Left cardiac atrium (tissue), 4 donors: ENCODE results near the gene CCK. TPM values are rescaled to one million over a fixed set of nuclear protein-coding genes. Genes with fewer than 3 reads are reported as not detected.
"Not testable (repeated sequence)": the region's sequence is repeated elsewhere in the genome, so short reads cannot be mapped to it uniquely, and the experiment has no call there.

Experiments
- ATAC-seq, 2 donors: fragments of 200-7000 bp; cut with Tn5 transposase; one replicate each; pipeline ENCODE4 v1.9.1; 2020; ENCODE audit warnings: mild to moderate bottlenecking in 2 of 2, moderate library complexity in 2 of 2
- DNase-seq: peaks from one replicate; pipeline ENCODE4 v3.0.0-alpha.2; 2020
- intact Hi-C, 2 donors: fragments of 100-400 bp; cut with DNase I; formaldehyde crosslinking; loops; one replicate each; pipeline versions ENCODE4 v1.14.1 to v1.15.1; 2022 to 2023
- long read RNA-seq: library from polyadenylated mRNA; unstranded; transcript quantifications from one replicate; pipeline ENCODE4 v2.0.0, GENCODE V29; 2021
- total RNA-seq, 2 donors: library from RNA; stranded (reverse); fragmentation: NEBNext Ultra II Directional; extraction: Animal tissue kit (Norgen Biotek cat#: 25700); gene quantifications; one replicate each; pipeline ENCODE4 v1.2.1, GENCODE V29; 2021
- donor health status: DM: no; HTN: yes; CAD: no.
- donor health status: DM: no; HTN: yes; CAD: no; lungs with severe emphysema.
- donor health status: DM: yes; HTN: yes; CAD: no.
- donor health status: Dilated cardiomyopathy.

CCK gene, protein sequence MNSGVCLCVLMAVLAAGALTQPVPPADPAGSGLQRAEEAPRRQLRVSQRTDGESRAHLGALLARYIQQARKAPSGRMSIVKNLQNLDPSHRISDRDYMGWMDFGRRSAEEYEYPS
- not detected for total RNA-seq
- long read RNA-seq, result 0 reads

DNA sequence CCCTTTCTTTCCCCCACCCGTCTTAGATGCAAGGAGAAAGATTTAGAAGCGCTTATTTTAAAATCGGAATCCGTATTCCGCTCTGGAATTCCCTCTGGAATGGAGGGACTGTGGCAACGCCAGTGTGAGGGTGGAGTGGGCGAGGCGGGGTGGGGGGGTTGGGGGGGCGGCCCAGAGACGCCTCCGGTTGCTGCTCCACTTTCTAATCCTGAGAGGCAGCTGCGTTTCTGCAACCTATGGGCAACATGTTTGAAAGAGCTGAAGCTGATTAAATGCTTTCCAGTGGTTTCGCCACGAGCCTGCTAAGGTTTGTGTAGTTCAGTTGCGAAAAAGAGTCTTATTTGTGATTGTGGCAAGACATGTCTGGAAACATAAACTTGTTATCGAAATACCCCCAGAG, at the start of gene CCK:
TSS of gene CCK (minus strand) at position 101 of the 400 bp plus-strand sequence. CDS start 2,555 bp downstream, outside the sequence.
- no peak for ATAC-seq
- intact Hi-C loops, result no loop called here
- no peak for DNase-seq

DNA sequence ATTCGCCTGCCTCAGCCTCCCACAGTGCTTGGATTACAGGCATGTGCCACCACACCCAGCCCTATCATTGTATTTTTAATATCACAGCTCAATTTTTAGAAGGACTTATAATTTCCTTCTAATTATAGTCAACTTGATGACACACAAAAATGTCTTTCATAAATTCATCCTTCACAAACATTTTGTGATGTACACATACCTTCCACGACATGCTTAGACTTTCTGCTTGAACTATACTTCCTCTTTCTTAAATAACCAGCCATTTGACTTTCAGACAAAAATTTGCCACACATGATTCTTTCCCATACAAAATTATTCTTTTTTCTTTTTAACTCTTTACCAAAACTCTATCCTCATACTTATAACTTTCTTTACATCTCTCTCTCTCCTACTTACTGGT, 48.4 kb upstream of the CCK start:
- intact Hi-C loops, result no loop called here

DNA sequence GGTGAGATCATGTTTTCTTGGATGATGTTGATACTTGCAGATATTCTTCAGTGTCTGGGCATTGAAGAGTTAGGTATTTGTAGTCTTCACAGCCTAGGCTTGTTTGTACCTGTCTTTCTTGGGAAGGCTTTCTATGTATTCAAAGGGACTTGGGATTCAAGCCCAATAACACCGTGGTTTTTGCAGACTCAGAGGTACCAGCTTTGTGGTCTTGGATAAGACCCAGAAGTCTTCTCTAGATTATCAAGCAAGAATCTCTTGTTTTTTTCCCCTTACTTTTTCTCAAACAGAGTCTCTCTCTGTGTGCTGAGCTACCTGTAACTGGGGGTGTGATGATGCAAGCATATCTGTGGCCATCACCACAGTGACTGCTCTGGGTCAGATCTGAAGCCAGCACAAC, 42.7 kb upstream of the CCK start:
- ATAC-seq, result no peak
- intact Hi-C loops, result no loop called here
- no peak for DNase-seq

More for the DNA sequence above, 48.4 kb upstream of the CCK start:
- DNase-seq (no peak), ATAC-seq (no peak)

DNA sequence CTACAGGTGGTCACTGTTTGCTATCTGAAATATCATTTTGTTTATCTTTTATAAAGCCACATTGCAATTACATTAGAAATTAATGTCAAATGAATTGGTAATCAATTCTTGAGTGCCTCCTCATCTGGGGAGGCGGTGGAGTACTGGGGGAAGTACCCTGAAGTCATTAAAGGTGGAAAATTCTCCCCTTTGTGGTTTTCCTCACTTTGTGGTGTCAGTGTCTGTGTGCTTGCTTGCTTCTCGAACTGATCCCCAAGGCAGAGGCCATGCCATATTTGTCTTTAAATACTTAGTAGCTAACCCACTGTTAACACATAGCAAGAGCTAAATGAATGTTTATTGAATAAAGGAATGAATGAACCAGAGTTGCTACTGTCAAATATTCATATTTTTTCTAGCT, 40.5 kb upstream of the CCK start:
- no peak for ATAC-seq
- intact Hi-C loops, result no loop called here
- no peak for DNase-seq

GRCh38 chr3:42302924-42303634, 37.1 kb upstream of the CCK start:
- ATAC-seq, result no peak
- intact Hi-C loops, result no loop called here
- DNase-seq, result no peak

DNA sequence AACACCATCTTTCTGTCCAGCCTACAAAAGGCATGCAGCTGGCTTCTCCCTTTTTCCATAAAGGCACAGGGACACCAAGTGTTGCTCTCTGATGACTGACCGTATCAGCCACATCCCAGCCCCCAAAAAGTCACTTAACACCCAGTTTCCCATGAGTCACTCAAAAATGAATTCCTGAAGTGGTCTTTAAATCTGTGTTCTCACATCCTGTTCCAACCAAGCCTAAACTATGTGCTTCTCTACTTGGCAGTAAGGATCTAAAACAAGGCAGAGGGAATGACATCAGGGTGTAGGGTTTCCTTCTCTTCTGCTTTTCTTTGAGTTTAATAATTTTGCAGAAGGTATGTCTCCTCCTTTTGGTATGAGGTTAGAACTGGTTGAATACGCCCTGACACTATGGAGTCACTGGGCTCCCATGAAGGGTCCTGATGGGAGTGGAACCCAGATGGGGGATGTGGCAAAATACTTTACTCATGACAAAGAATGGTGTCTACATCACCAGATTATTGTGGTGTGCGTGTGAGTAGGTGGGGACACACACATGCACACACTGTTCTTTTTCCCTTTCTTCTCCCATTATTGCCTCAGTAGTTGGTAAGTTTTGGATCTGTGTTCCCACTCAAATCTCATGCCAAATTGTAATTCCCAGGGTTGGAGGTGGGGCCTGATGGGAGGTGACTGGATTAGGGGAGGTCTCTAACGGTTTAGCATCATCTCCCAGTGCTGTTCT, 35.6 kb upstream of the CCK start:
- DNase-seq, result no peak
- intact Hi-C loops, result no loop called here
- ATAC-seq, result no peak

- ATAC-seq (no peak), DNase-seq (no peak)
- intact Hi-C loops, result no loop called here
Measured at GRCh38 chr3:42300778-42301177, 34.8 kb upstream of the CCK start.

GRCh38 chr3:42300013-42300412, 34.0 kb upstream of the CCK start:
- DNase-seq, result no peak
- intact Hi-C loops, result no loop called here
- ATAC-seq, result no peak

GRCh38 chr3:42298259-42298658, 32.3 kb upstream of the CCK start:
- DNase-seq, result no peak
- intact Hi-C loops, result no loop called here
- ATAC-seq, result no peak

DNA sequence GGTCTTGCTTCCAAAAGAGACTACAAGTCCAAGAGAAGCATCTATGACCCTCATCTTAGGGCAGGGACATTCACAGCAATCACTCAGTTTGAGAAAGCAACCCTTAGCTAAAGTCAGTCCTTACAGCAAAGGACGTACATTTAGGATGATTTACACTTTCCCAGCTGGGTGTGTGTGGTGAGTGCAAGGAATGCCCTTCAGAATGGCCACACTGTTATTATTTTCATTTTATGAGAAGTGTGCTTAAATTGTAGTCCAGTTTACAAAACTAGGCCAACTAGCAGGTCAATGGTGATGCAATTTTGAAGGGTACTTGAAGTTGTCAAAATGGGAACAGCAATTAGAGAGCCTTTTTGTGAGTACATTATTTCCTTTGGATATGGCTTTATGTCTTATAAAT, 26.0 kb upstream of the CCK start:
- DNase-seq (no peak), ATAC-seq (no peak)
- intact Hi-C loops, result no loop called here

DNA sequence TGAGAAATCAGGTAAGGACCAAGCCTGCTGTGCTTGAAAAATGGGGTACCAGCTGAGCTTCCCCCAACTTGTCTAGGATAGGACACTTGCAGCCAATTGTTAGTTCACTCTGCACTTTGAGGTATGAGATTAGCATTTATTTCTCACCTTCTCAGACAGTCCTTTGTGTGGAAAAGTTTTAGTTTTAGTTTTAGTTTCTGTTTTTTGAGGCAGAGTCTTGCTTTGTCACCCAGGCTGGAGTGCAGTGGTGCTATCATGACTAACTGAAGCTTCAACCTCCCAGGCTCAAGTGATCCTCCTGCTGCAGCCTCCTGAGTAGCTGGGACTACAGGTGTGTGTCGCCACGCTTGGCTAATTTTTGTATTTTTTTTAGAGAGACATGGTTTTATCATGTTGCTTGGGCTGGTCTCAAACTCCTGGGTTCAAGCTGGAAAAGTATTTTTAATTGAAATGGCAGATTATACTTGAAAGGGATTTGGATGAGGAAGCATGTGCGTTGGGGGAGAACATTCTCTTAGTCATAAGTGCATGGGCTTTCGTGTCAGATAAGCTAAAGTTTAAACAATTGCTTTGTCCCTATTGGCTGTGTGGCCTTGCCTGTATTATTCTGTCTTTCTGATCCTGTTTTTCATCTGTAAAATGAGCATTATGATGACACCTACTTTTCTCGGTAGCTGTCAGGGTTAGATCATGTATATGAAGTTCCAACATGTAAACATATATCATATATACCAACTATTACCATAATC, 25.2 kb upstream of the CCK start:
- intact Hi-C loops, result no loop called here
- ATAC-seq, result no peak
- DNase-seq, result no peak

GRCh38 chr3:42289026-42289425, 23.0 kb upstream of the CCK start:
- DNase-seq (no peak), ATAC-seq (no peak)
- intact Hi-C loops, result no loop called here

DNA sequence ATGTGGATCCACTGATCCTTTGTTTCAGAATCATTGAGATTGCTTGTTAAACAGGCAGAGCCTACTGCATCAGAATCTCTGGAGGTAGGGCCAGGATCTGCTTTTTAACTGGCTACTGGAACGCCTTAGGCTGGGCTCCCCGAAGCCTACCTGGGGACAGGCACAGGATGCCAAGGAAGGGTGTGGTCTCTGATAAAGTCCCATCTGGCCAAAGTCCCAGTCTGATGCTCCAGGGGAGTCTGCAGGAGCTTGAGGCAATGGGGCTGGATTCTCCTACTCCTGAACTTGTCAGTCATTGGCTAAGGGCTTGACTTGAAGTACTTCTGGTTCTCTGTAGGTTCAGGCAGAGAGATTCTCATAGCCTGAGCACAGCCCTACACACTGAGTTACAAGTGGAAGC, 22.4 kb upstream of the CCK start:
- ATAC-seq, result no peak
- DNase-seq, result no peak
- intact Hi-C loops, result no loop called here

DNA sequence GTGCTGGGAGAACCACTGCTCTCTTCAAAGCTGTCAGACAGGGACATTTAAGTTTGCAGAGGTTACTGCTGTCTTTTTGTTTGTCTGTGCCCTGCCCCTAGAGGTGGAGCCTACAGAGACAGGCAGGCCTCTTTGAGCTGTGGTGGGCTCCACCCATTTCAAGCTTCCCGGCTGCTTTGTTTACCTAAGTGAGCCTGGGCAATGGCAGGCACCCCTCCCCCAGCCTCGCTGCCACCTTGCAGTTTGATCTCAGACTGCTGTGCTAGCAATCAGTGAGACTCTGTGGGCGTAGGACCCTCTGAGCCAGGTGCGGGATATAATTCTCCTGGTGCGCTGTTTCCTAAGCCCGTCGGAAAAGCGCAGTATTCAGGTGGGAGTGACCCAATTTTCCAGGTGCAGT, 21.4 kb upstream of the CCK start:
- ATAC-seq, intact Hi-C loops, DNase-seq: not testable (repeated sequence)

- no peak for DNase-seq
- intact Hi-C loops, result no loop called here
- ATAC-seq, result no peak
Measured at GRCh38 chr3:42277676-42278075, 11.7 kb upstream of the CCK start.

GRCh38 chr3:42276141-42277132, 10.5 kb upstream of the CCK start:
- no peak for ATAC-seq
- DNase-seq, result no peak
- intact Hi-C loops, result no loop called here

GRCh38 chr3:42275217-42275616, 9.2 kb upstream of the CCK start:
- intact Hi-C loops, result no loop called here

DNA sequence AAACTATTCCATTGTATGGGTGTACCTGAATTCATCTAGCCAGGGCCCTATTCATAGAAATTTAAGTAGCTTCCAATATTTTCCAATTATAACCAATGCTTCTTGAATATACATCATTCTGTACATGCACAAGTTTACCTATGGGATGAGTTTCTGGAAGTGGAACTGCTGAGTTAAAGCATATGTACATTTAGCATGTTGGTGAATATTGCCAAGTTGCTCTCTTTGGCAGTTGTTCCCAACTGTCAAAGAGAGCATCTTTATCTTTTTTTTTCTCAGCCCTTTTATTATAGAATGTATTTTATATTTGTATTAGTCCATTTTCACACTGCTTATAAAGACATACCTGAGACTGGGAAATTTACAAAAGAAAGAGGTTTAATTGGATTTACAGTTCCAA, 8.3 kb upstream of the CCK start:
- intact Hi-C loops, result no loop called here
- ATAC-seq, result no peak
- no peak for DNase-seq

More at GRCh38 chr3:42275217-42275616, 9.2 kb upstream of the CCK start:
- no peak for ATAC-seq
- DNase-seq, result no peak

DNA sequence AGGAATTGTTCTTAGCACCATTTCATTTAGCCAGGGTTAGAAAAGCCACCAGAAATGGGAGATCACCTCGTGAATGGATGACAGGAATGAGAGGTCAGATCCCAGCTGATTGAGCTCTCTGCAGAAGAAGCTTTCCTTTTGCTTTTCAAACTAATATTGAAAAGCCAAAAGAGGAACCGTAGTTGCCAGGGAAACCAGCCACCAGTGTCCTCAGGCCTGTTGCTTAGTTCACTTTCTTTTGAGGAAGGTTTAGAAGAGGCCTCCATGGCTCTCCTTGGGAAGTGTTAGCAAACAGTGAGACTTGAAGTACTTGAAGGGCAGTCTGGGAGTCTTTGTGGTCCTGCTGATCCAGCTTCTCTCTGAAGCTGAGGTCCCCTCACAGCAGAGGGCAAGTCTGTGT, 7.4 kb upstream of the CCK start:
- intact Hi-C loops, result no loop called here
- ATAC-seq (no peak), DNase-seq (no peak)
